WTC11 (cell line): ENCODE data around the gene CISH. TPM values are rescaled to one million over a fixed set of nuclear protein-coding genes. Genes with fewer than 3 reads are reported as not detected.

Experiments
- ATAC-seq: fragments of 200-7000 bp; cut with Tn5 transposase; 2 replicates; pipeline ENCODE4 v1.10.0; 2021; ENCODE audit warnings: mild to moderate bottlenecking, moderate library complexity
- CTCF ChIA-PET: fragments of 300-600 bp; sonication (Branson Sonifier 250); formaldehyde crosslinking; loops from one replicate; lab custom pipeline; 2021; ENCODE audit warnings: antibody characterized with exemption; lab: Charles Lee
- POLR2A ChIA-PET: fragments of 350-600 bp; sonication (Branson Sonifier 250); formaldehyde crosslinking; loops from one replicate; lab custom pipeline; 2021; ENCODE audit warnings: antibody characterized with exemption; lab: Charles Lee
- DNase-seq: peaks from one replicate; pipeline ENCODE4 v3.0.0; 2021; ENCODE audit warnings: low spot score
- H3K27ac Mint-ChIP-seq: 2 replicates; pipeline ENCODE4 v1.8.0; 2021; ENCODE audit warnings: mixed read lengths
- H3K27me3 Mint-ChIP-seq: 2 replicates; pipeline ENCODE4 v1.8.0; 2021; ENCODE audit warnings: low read depth, mild to moderate bottlenecking, moderate library complexity, mixed read lengths
- H3K36me3 Mint-ChIP-seq: 2 replicates; pipeline ENCODE4 v1.8.0; 2021; ENCODE audit warnings: mixed read lengths
- H3K4me1 Mint-ChIP-seq: 2 replicates; pipeline ENCODE4 v1.8.0; 2022; ENCODE audit warnings: mixed read lengths
- H3K4me3 Mint-ChIP-seq: 2 replicates; pipeline ENCODE4 v1.8.0; 2021; ENCODE audit warnings: mild to moderate bottlenecking, moderate library complexity, mixed read lengths
- H3K9me3 Mint-ChIP-seq: 2 replicates; pipeline ENCODE4 v1.8.0; 2021; ENCODE audit warnings: mixed read lengths
- CREM ChIP-seq: sonication (generic); formaldehyde crosslinking; IDR thresholded peaks from 2 replicates; pipeline ENCODE4 v1.8.1; 2022; ENCODE audit warnings: mild to moderate bottlenecking, missing genetic modification reagents, moderate library complexity
- E2F4 ChIP-seq: sonication (generic); formaldehyde crosslinking; IDR thresholded peaks from 2 replicates; pipeline ENCODE4 v1.8.1; 2022; ENCODE audit warnings: low read depth, mild to moderate bottlenecking, moderate library complexity, missing genetic modification reagents, borderline replicate concordance
- FOXK1 ChIP-seq: sonication (generic); formaldehyde crosslinking; IDR thresholded peaks from 2 replicates; pipeline ENCODE4 v1.8.0; 2022; ENCODE audit warnings: mild to moderate bottlenecking, moderate library complexity, missing genetic modification reagents
- FOXP1 ChIP-seq: sonication (generic); formaldehyde crosslinking; IDR thresholded peaks from 2 replicates; pipeline ENCODE4 v1.8.0; 2022; ENCODE audit warnings: missing genetic modification reagents, mild to moderate bottlenecking, moderate library complexity, borderline replicate concordance
- GTF2I ChIP-seq: fragments of 250-450 bp; sonication (Bioruptor Pico); conservative IDR thresholded peaks from 2 replicates; pipeline ENCODE4 v1.4.0; 2021; ENCODE audit warnings: mild to moderate bottlenecking
- HMGXB4 ChIP-seq: sonication (generic); formaldehyde crosslinking; IDR thresholded peaks from 2 replicates; pipeline ENCODE4 v1.8.1; 2023; ENCODE audit warnings: mild to moderate bottlenecking, moderate library complexity, missing genetic modification reagents
- NR3C1 ChIP-seq: sonication (generic); formaldehyde crosslinking; conservative IDR thresholded peaks from 2 replicates; pipeline ENCODE4 v1.8.1; 2023; ENCODE audit warnings: low read depth, mild to moderate bottlenecking, missing genetic modification reagents
- PRDM15 ChIP-seq: sonication (generic); formaldehyde crosslinking; IDR thresholded peaks from 2 replicates; pipeline ENCODE4 v1.8.0; 2022; ENCODE audit warnings: missing genetic modification reagents
- SMAD3 ChIP-seq: sonication (generic); formaldehyde crosslinking; IDR thresholded peaks from 2 replicates; pipeline ENCODE4 v1.8.0; 2022; ENCODE audit warnings: missing genetic modification reagents, mild to moderate bottlenecking, borderline replicate concordance
- STAT6 ChIP-seq: sonication (generic); formaldehyde crosslinking; conservative IDR thresholded peaks from 2 replicates; pipeline ENCODE4 v1.8.1; 2023; ENCODE audit warnings: mild to moderate bottlenecking, low read depth, missing genetic modification reagents, moderate library complexity
- TEAD1 ChIP-seq: sonication (generic); formaldehyde crosslinking; IDR thresholded peaks from 2 replicates; pipeline ENCODE4 v1.8.0; 2022; ENCODE audit warnings: mild to moderate bottlenecking, missing genetic modification reagents
- TP53 ChIP-seq: sonication (generic); formaldehyde crosslinking; IDR thresholded peaks from 2 replicates; pipeline ENCODE4 v1.8.1; 2023; ENCODE audit warnings: mild to moderate bottlenecking, missing genetic modification reagents
- USF2 ChIP-seq: sonication (generic); formaldehyde crosslinking; IDR thresholded peaks from 2 replicates; pipeline ENCODE4 v1.8.1; 2023; ENCODE audit warnings: mild to moderate bottlenecking, missing genetic modification reagents, moderate library complexity
- ZNF121 ChIP-seq: sonication (generic); formaldehyde crosslinking; IDR thresholded peaks from 2 replicates; pipeline ENCODE4 v1.8.0; 2023; ENCODE audit warnings: missing genetic modification reagents
- ZNF263 ChIP-seq: sonication (generic); formaldehyde crosslinking; IDR thresholded peaks from 2 replicates; pipeline ENCODE4 v1.8.1; 2022; ENCODE audit warnings: low read depth, mild to moderate bottlenecking, moderate library complexity, missing genetic modification reagents
- ZNF396 ChIP-seq: fragments of 250-450 bp; sonication (Bioruptor Pico); IDR thresholded peaks from 2 replicates; pipeline ENCODE4 v1.8.0; 2021; ENCODE audit warnings: mild to moderate bottlenecking, moderate library complexity, borderline replicate concordance
- ZNF416 ChIP-seq: fragments of 250-450 bp; sonication (Bioruptor Pico); IDR thresholded peaks from 2 replicates; pipeline ENCODE4 v1.9.0; 2021; ENCODE audit warnings: mild to moderate bottlenecking, inconsistent platforms
- ZNF425 ChIP-seq: fragments of 250-450 bp; sonication (Bioruptor Pico); conservative IDR thresholded peaks from 2 replicates; pipeline ENCODE4 v1.9.0; 2021; ENCODE audit warnings: mild to moderate bottlenecking
- total RNA-seq: library from RNA; stranded (reverse); gene quantifications from 3 replicates; pipeline ENCODE4 v1.2.3, GENCODE V29; 2021

The CISH gene
- total RNA-seq, 1 experiment from 2014 or later, result 2.4 TPM

GRCh38 chr3:50639055-50639494 lies 27.5 kb upstream of the CISH start:
- ChIA-PET CTCF (interaction anchor here (1.1 to 3.5 kb wide), 2 partner anchors 13 to 23 kb away, joined by 3 to 16 read pairs; partner anchors contain the start of gene MAPKAPK3), POLR2A (interaction anchor here (0.5 kb wide), 1 partner anchor 209 kb away, joined by 5 read pairs; no protein-coding TSS in a partner anchor)
- Mint-ChIP-seq H3K9me3 (no peaks in the 10 kb centered on the region), H3K36me3 (peaks cover 11% of the 10 kb centered on the region), H3K27ac (no peak overlapping the region), H3K4me1 (peaks cover 38% of the 10 kb centered on the region), H3K4me3 (no peak overlapping the region), H3K27me3 (no peaks in the 10 kb centered on the region)
- no peak for DNase-seq
- no peak for ATAC-seq
- no peak for TF ChIP-seq ZNF263 (CRISPR knock-in tag)
- TF ChIP-seq STAT6 (CRISPR knock-in tag), result no peak

GRCh38 chr3:50637945-50638344 lies 26.4 kb upstream of the CISH start:
- Mint-ChIP-seq H3K27ac (no peak overlapping the region), H3K27me3 (no peaks in the 10 kb centered on the region), H3K4me3 (no peak overlapping the region), H3K4me1 (peaks cover 38% of the 10 kb centered on the region)
- POLR2A ChIA-PET, result no interaction called here
- CTCF ChIA-PET, result interaction anchor here (0.8 to 3.5 kb wide), 5 partner anchors 10 to 26 kb away, joined by 3 to 16 read pairs (median 6); partner anchors contain the start of genes CISH and MAPKAPK3
- no peak for DNase-seq
- no peak for TF ChIP-seq NR3C1
- TF ChIP-seq ZNF416 (CRISPR knock-in tag), result no peak
- no peak for TF ChIP-seq USF2 (CRISPR knock-in tag)
- no peak for TF ChIP-seq ZNF121 (CRISPR knock-in tag)
- no peak for TF ChIP-seq TEAD1 (CRISPR knock-in tag)
- no peak for TF ChIP-seq HMGXB4 (CRISPR knock-in tag)
- TF ChIP-seq E2F4, result no peak
- no peak for TF ChIP-seq CREM (CRISPR knock-in tag)
- no peak for TF ChIP-seq FOXP1 (CRISPR knock-in tag)
- no peak for TF ChIP-seq PRDM15 (CRISPR knock-in tag)
- TF ChIP-seq TP53 (CRISPR knock-in tag), result no peak
- no peak for TF ChIP-seq FOXK1 (CRISPR knock-in tag)
- no peak for TF ChIP-seq ZNF396
- TF ChIP-seq GTF2I (CRISPR knock-in tag), result no peak
- no peak for TF ChIP-seq ZNF425 (CRISPR knock-in tag)
- TF ChIP-seq SMAD3, result no peak
- TF ChIP-seq, all 79 proteins: peak for 0
- H3K36me3 Mint-ChIP-seq, result peaks cover 11% of the 10 kb centered on the region
- ATAC-seq, result no peak
- H3K9me3 Mint-ChIP-seq, result no peaks in the 10 kb centered on the region
